Kidney (tissue), 14 donors: Measurements from ENCODE around the gene MIS18A. TPM values are rescaled to one million over a fixed set of nuclear protein-coding genes. Genes with fewer than 3 reads are reported as not detected.

ENCODE experiments used
- DNase-seq, 5 donors: peaks; one replicate each; pipeline ENCODE4 v3.0.0-alpha.2; 2013 to 2020
- FAIRE-seq: peaks from 2 replicates; lab custom pipeline; 2012; peaks lifted over from hg19 to GRCh38; lab: Jason Lieb, UNC
- H3K27ac ChIP-seq, 2 donors: one replicate each; pipeline ENCODE4 v1.7.0; 2013; ENCODE audit warnings: low read depth in 2 of 2, low read length in 2 of 2, inconsistent platforms in 1 of 2
- H3K27me3 ChIP-seq: one replicate; pipeline ENCODE4 v1.7.1; 2013; ENCODE audit warnings: low read length, inconsistent platforms; ENCODE audit not compliant: control insufficient read depth, insufficient read depth
- H3K36me3 ChIP-seq, 3 donors: one replicate each; pipeline versions ENCODE4 v1.7.0 to v1.7.1; 2013; ENCODE audit warnings: low read length in 3 of 3, control low read depth in 1 of 3, inconsistent platforms in 1 of 3; ENCODE audit not compliant: insufficient read depth in 3 of 3, control insufficient read depth in 2 of 3
- H3K4me1 ChIP-seq, 3 donors: one replicate each; pipeline versions ENCODE4 v1.7.0 to v1.7.1; 2013; ENCODE audit warnings: low read length in 3 of 3, inconsistent platforms in 1 of 3, low read depth in 1 of 3; ENCODE audit not compliant: control insufficient read depth in 2 of 3, insufficient read depth in 2 of 3
- H3K4me3 ChIP-seq, 3 donors: one replicate each; pipeline versions ENCODE4 v1.7.0 to v1.8.1; 2013; ENCODE audit warnings: low read length in 3 of 3, control low read depth in 1 of 3, inconsistent platforms in 1 of 3
- H3K9ac ChIP-seq, 3 donors: one replicate each; pipeline versions ENCODE4 v1.7.0 to v1.7.1; 2013; ENCODE audit warnings: low read length in 3 of 3, control low read depth in 1 of 3, inconsistent platforms in 1 of 3
- H3K9me3 ChIP-seq, 3 donors: one replicate each; pipeline versions ENCODE4 v1.7.0 to v1.7.1; 2013; ENCODE audit warnings: low read length in 3 of 3, control low read depth in 1 of 3, inconsistent platforms in 1 of 3; ENCODE audit not compliant: control insufficient read depth in 2 of 3, insufficient read depth in 1 of 3
- CTCF ChIP-seq: IDR thresholded peaks from 3 replicates; pipeline ENCODE4 v1.5.1; 2012; ENCODE audit warnings: mild to moderate bottlenecking, moderate library complexity, borderline replicate concordance; ENCODE audit not compliant: insufficient read depth; ENCODE audit errors: extremely low read depth
- intact Hi-C: fragments of 100-400 bp; cut with DNase I; formaldehyde crosslinking; loops from one replicate; pipeline ENCODE4 v1.11.1; 2022
- polyA plus RNA-seq: library from polyadenylated mRNA; stranded (reverse); fragments of 350-450 nt; fragmentation: Illumina TruSeq; extraction: RNeasy Lipid Tissue Mini Kit (QIAGEN cat#74804); gene quantifications from one replicate; pipeline ENCODE4 v1.2.3, GENCODE V29; 2014; ENCODE audit warnings: low read depth, low replicate concordance; ENCODE audit not compliant: insufficient read depth
- total RNA-seq: library from RNA; stranded (reverse); fragmentation: NEBNext Ultra II Directional; extraction: Animal tissue kit (Norgen Biotek cat#: 25700); gene quantifications from one replicate; pipeline ENCODE4 v1.2.1, GENCODE V29; 2021
- donor health status: control.
- donor health status: control.
- donor health status: control.
- donor health status: control.
- donor health status: control.
- donor health status: DM: yes; HTN: yes; CAD: no.
- donor health status: Normal renal cell carcinoma (clear cell type).

Gene MIS18A
- total and polyA plus RNA-seq, 2 donors from 2014 or later: 6.2 to 7.0 TPM

- Histone ChIP-seq H3K27me3 (no peaks in the 10 kb centered on the region), H3K4me3 (no peak within 1 kb of the TSS), H3K36me3 (no peaks in the 10 kb centered on the region), H3K4me1 (no peaks in the 10 kb centered on the region), H3K27ac (no peak within 1 kb of the TSS), H3K9me3 (no peaks in the 10 kb centered on the region), H3K9ac (no peak within 1 kb of the TSS)
- DNase-seq: no peak
- no peak for FAIRE-seq
- intact Hi-C loops: no loop called here
- TF ChIP-seq CTCF: no peak
Measured at GRCh38 chr21:32298658-32299081, 19.8 kb upstream of the MIS18A start, which contains the start of gene MRAP. TSS of gene MRAP (plus strand) at chr21:32298855. CDS start at chr21:32298972, 117 bp downstream.

GRCh38 chr21:32298148-32298559, 19.3 kb upstream of the MIS18A start:
- TF ChIP-seq CTCF: no peak
- Histone ChIP-seq H3K36me3 (no peaks in the 10 kb centered on the region), H3K4me1 (no peaks in the 10 kb centered on the region), H3K27ac (no peak overlapping the region), H3K27me3 (no peaks in the 10 kb centered on the region), H3K4me3 (no peak overlapping the region), H3K9me3 (no peaks in the 10 kb centered on the region), H3K9ac (no peak overlapping the region)
- intact Hi-C loops: no loop called here
- no peak for DNase-seq
- no peak for FAIRE-seq

- H3K4me1 ChIP-seq: no peaks in the 10 kb centered on the region
- no peak overlapping the region for H3K9ac ChIP-seq
- no peak overlapping the region for H3K27ac ChIP-seq
- intact Hi-C loops: no loop called here
- H3K36me3 ChIP-seq: no peaks in the 10 kb centered on the region
- no peaks in the 10 kb centered on the region for H3K27me3 ChIP-seq
- no peaks in the 10 kb centered on the region for H3K9me3 ChIP-seq
- DNase-seq (no peak), FAIRE-seq (no peak)
- TF ChIP-seq CTCF: no peak
- H3K4me3 ChIP-seq: no peak overlapping the region
Measured at GRCh38 chr21:32297449-32297848, 18.6 kb upstream of the MIS18A start.

- Histone ChIP-seq H3K4me1 (no peaks in the 10 kb centered on the region), H3K36me3 (no peaks in the 10 kb centered on the region), H3K4me3 (no peak overlapping the region), H3K27ac (no peak overlapping the region), H3K27me3 (no peaks in the 10 kb centered on the region), H3K9ac (no peak overlapping the region), H3K9me3 (no peaks in the 10 kb centered on the region)
- no peak for TF ChIP-seq CTCF
- intact Hi-C loops: no loop called here
- FAIRE-seq: no peak
- DNase-seq: no peak
Measured at GRCh38 chr21:32285476-32285875, 6.6 kb upstream of the MIS18A start.
